SK-N-MC (cell line): ENCODE results near the gene ARFRP1.

ENCODE experiments used
- EZH2 ChIP-seq: fragments of 200-600 bp; sonication (generic); IDR thresholded peaks from one replicate; pipeline ENCODE4 v1.6.1; 2017; ENCODE audit warnings: antibody characterized with exemption
- POLR2AphosphoS5 ChIP-seq: IDR thresholded peaks from 2 replicates; pipeline ENCODE4 v1.6.1; 2012; ENCODE audit warnings: mild to moderate bottlenecking, low read depth, low read length, borderline replicate concordance

- no peak for TF ChIP-seq EZH2
- TF ChIP-seq POLR2AphosphoS5: no peak
These were observed 52.5 kb downstream of the ARFRP1 start for GRCh38 chr20:63655249-63655648.
